WTC11 (cell line): ENCODE data around the gene MNAT1. TPM values are rescaled to one million over a fixed set of nuclear protein-coding genes. Genes with fewer than 3 reads are reported as not detected.

Experiments used
- ATAC-seq: fragments of 200-7000 bp; cut with Tn5 transposase; 2 replicates; pipeline ENCODE4 v1.10.0; 2021; ENCODE audit warnings: mild to moderate bottlenecking, moderate library complexity
- CTCF ChIA-PET: fragments of 300-600 bp; sonication (Branson Sonifier 250); formaldehyde crosslinking; loops from one replicate; lab custom pipeline; 2021; ENCODE audit warnings: antibody characterized with exemption; lab: Charles Lee
- POLR2A ChIA-PET: fragments of 350-600 bp; sonication (Branson Sonifier 250); formaldehyde crosslinking; loops from one replicate; lab custom pipeline; 2021; ENCODE audit warnings: antibody characterized with exemption; lab: Charles Lee
- DNase-seq: peaks from one replicate; pipeline ENCODE4 v3.0.0; 2021; ENCODE audit warnings: low spot score
- H3K27ac Mint-ChIP-seq: 2 replicates; pipeline ENCODE4 v1.8.0; 2021; ENCODE audit warnings: mixed read lengths
- H3K27me3 Mint-ChIP-seq: 2 replicates; pipeline ENCODE4 v1.8.0; 2021; ENCODE audit warnings: low read depth, mild to moderate bottlenecking, moderate library complexity, mixed read lengths
- H3K36me3 Mint-ChIP-seq: 2 replicates; pipeline ENCODE4 v1.8.0; 2021; ENCODE audit warnings: mixed read lengths
- H3K4me1 Mint-ChIP-seq: 2 replicates; pipeline ENCODE4 v1.8.0; 2022; ENCODE audit warnings: mixed read lengths
- H3K4me3 Mint-ChIP-seq: 2 replicates; pipeline ENCODE4 v1.8.0; 2021; ENCODE audit warnings: mild to moderate bottlenecking, moderate library complexity, mixed read lengths
- H3K9me3 Mint-ChIP-seq: 2 replicates; pipeline ENCODE4 v1.8.0; 2021; ENCODE audit warnings: mixed read lengths
- ATF1 ChIP-seq: sonication (generic); formaldehyde crosslinking; IDR thresholded peaks from 2 replicates; pipeline ENCODE4 v1.8.1; 2023; ENCODE audit warnings: mild to moderate bottlenecking, moderate library complexity, missing genetic modification reagents
- CBFB ChIP-seq: sonication (generic); formaldehyde crosslinking; IDR thresholded peaks from 2 replicates; pipeline ENCODE4 v1.8.1; 2022; ENCODE audit warnings: mild to moderate bottlenecking, low read depth, missing genetic modification reagents
- CTCF ChIP-seq: fragments of 200-600 bp; IDR thresholded peaks from 2 replicates; pipeline ENCODE4 v1.8.0; 2022; ENCODE audit warnings: antibody characterized with exemption
- ETV6 ChIP-seq: sonication (generic); formaldehyde crosslinking; IDR thresholded peaks from 2 replicates; pipeline ENCODE4 v1.8.1; 2022; ENCODE audit warnings: mild to moderate bottlenecking, missing genetic modification reagents
- GABPB1 ChIP-seq: sonication (generic); formaldehyde crosslinking; IDR thresholded peaks from 2 replicates; pipeline ENCODE4 v1.8.1; 2023; ENCODE audit warnings: mild to moderate bottlenecking, missing genetic modification reagents
- IRF1 ChIP-seq: sonication (generic); formaldehyde crosslinking; IDR thresholded peaks from 2 replicates; pipeline ENCODE4 v1.8.0; 2023; ENCODE audit warnings: missing genetic modification reagents
- JUN ChIP-seq: sonication (generic); formaldehyde crosslinking; IDR thresholded peaks from 2 replicates; pipeline ENCODE4 v1.8.0; 2023; ENCODE audit warnings: mild to moderate bottlenecking, missing genetic modification reagents
- MLX ChIP-seq: sonication (generic); formaldehyde crosslinking; IDR thresholded peaks from 2 replicates; pipeline ENCODE4 v1.8.1; 2023; ENCODE audit warnings: mild to moderate bottlenecking, missing genetic modification reagents, moderate library complexity
- MXD4 ChIP-seq: fragments of 250-450 bp; sonication (Bioruptor Pico); IDR thresholded peaks from 2 replicates; pipeline ENCODE4 v1.8.0; 2021; ENCODE audit warnings: mild to moderate bottlenecking, moderate library complexity, borderline replicate concordance
- MYBL2 ChIP-seq: sonication (generic); formaldehyde crosslinking; IDR thresholded peaks from 2 replicates; pipeline ENCODE4 v1.8.1; 2023; ENCODE audit warnings: mild to moderate bottlenecking, moderate library complexity, missing genetic modification reagents
- NFE2L1 ChIP-seq: sonication (generic); formaldehyde crosslinking; IDR thresholded peaks from 2 replicates; pipeline ENCODE4 v1.8.1; 2023; ENCODE audit warnings: missing genetic modification reagents
- NR1H2 ChIP-seq: sonication (generic); formaldehyde crosslinking; IDR thresholded peaks from 2 replicates; pipeline ENCODE4 v1.9.0; 2021; ENCODE audit warnings: mild to moderate bottlenecking, moderate library complexity, missing genetic modification reagents
- NR3C1 ChIP-seq: sonication (generic); formaldehyde crosslinking; conservative IDR thresholded peaks from 2 replicates; pipeline ENCODE4 v1.8.1; 2023; ENCODE audit warnings: low read depth, mild to moderate bottlenecking, missing genetic modification reagents
- PRRX2 ChIP-seq: fragments of 250-450 bp; sonication (Bioruptor Pico); IDR thresholded peaks from 2 replicates; pipeline ENCODE4 v1.8.0; 2021; ENCODE audit warnings: mild to moderate bottlenecking
- TCF7 ChIP-seq: sonication (generic); formaldehyde crosslinking; IDR thresholded peaks from 2 replicates; pipeline ENCODE4 v1.8.0; 2022; ENCODE audit warnings: mild to moderate bottlenecking, low read depth, missing genetic modification reagents, moderate library complexity
- TEAD4 ChIP-seq: sonication (generic); formaldehyde crosslinking; IDR thresholded peaks from 2 replicates; pipeline ENCODE4 v1.8.0; 2022; ENCODE audit warnings: mild to moderate bottlenecking, missing genetic modification reagents
- ZNF219 ChIP-seq: sonication (generic); formaldehyde crosslinking; IDR thresholded peaks from 2 replicates; pipeline ENCODE4 v1.8.0; 2023; ENCODE audit warnings: missing genetic modification reagents, mild to moderate bottlenecking, borderline replicate concordance
- ZNF232 ChIP-seq: sonication (generic); formaldehyde crosslinking; IDR thresholded peaks from 2 replicates; pipeline ENCODE4 v1.8.0; 2022; ENCODE audit warnings: mild to moderate bottlenecking, missing genetic modification reagents
- ZNF396 ChIP-seq: fragments of 250-450 bp; sonication (Bioruptor Pico); IDR thresholded peaks from 2 replicates; pipeline ENCODE4 v1.8.0; 2021; ENCODE audit warnings: mild to moderate bottlenecking, moderate library complexity, borderline replicate concordance
- ZNF512 ChIP-seq: sonication (generic); formaldehyde crosslinking; IDR thresholded peaks from 2 replicates; pipeline ENCODE4 v1.8.1; 2022; ENCODE audit warnings: missing genetic modification reagents, borderline replicate concordance
- ZSCAN18 ChIP-seq: fragments of 250-450 bp; sonication (Bioruptor Pico); IDR thresholded peaks from 2 replicates; pipeline ENCODE4 v2.1.2; 2022; ENCODE audit warnings: mild to moderate bottlenecking, moderate library complexity
- total RNA-seq: library from RNA; stranded (reverse); gene quantifications from 3 replicates; pipeline ENCODE4 v1.2.3, GENCODE V29; 2021

Gene MNAT1
- total RNA-seq, 1 experiment from 2014 or later = 59.0 TPM

GRCh38 chr14:60981633-60982455 is 247.3 kb downstream of the MNAT1 start:
- ATAC-seq = no peak; the same call in 1 of the 2 replicates
- TF ChIP-seq IRF1 (CRISPR knock-in tag) = no peak
- no peak for TF ChIP-seq CTCF
- no peak for TF ChIP-seq ETV6 (CRISPR knock-in tag)
- no peak for TF ChIP-seq GABPB1 (CRISPR knock-in tag)
- no peak for TF ChIP-seq ATF1 (CRISPR knock-in tag)
- TF ChIP-seq ZNF512 (CRISPR knock-in tag) = no peak
- TF ChIP-seq MXD4 (CRISPR knock-in tag) = no peak
- TF ChIP-seq MLX (CRISPR knock-in tag) = no peak
- Mint-ChIP-seq H3K9me3 (no peaks in the 10 kb centered on the region), H3K36me3 (peaks cover 15% of the 10 kb centered on the region), H3K27me3 (no peaks in the 10 kb centered on the region), H3K4me3 (no peak overlapping the region), H3K4me1 (peaks cover 12% of the 10 kb centered on the region), H3K27ac (no peak overlapping the region)
- CTCF ChIA-PET = interaction anchor here (0.5 to 2.3 kb wide), 5 partner anchors 38 to 357 kb away, joined by 3 to 6 read pairs (median 3); no protein-coding TSS in a partner anchor
- POLR2A ChIA-PET = interaction anchor here (0.9 to 1.5 kb wide), 3 partner anchors 259 to 890 kb away, joined by 3 to 12 read pairs (median 3); partner anchors contain the start of genes PCNX4 and SIX4
- no peak for DNase-seq

- TF ChIP-seq NR3C1 (CRISPR knock-in tag) (no peak), IRF1 (CRISPR knock-in tag) (no peak), ZSCAN18 (no peak), PRRX2 (CRISPR knock-in tag) (no peak), NFE2L1 (CRISPR knock-in tag) (no peak), ATF1 (CRISPR knock-in tag) (no peak), GABPB1 (CRISPR knock-in tag) (no peak), ETV6 (CRISPR knock-in tag) (no peak), ZNF396 (no peak), ZNF219 (CRISPR knock-in tag) (no peak), TEAD4 (CRISPR knock-in tag) (no peak), NR1H2 (CRISPR knock-in tag) (no peak), MYBL2 (CRISPR knock-in tag) (no peak), JUN (no peak), CBFB (CRISPR knock-in tag) (no peak), TCF7 (CRISPR knock-in tag) (no peak), ZNF232 (no peak), MLX (CRISPR knock-in tag) (no peak)
These were observed 249.6 kb downstream of the MNAT1 start for GRCh38 chr14:60984196-60984595.

More at GRCh38 chr14:60984196-60984595, 249.6 kb downstream of the MNAT1 start:
- no peak for DNase-seq
- ChIA-PET CTCF (no interaction called here), POLR2A (no interaction called here)
- H3K27me3 Mint-ChIP-seq = no peaks in the 10 kb centered on the region
- ATAC-seq = no peak
- peaks cover 7% of the 10 kb centered on the region for H3K36me3 Mint-ChIP-seq
- H3K4me1 Mint-ChIP-seq = peaks cover 12% of the 10 kb centered on the region
- H3K4me3 Mint-ChIP-seq = no peak overlapping the region
- H3K9me3 Mint-ChIP-seq = no peaks in the 10 kb centered on the region
- no peak overlapping the region for H3K27ac Mint-ChIP-seq
